ENCODE data around the gene RBMS1. TPM values are rescaled to one million over a fixed set of nuclear protein-coding genes. Genes with fewer than 3 reads are reported as not detected.

Gene RBMS1
- total RNA-seq, 1 donor, result 111 TPM

DNA sequence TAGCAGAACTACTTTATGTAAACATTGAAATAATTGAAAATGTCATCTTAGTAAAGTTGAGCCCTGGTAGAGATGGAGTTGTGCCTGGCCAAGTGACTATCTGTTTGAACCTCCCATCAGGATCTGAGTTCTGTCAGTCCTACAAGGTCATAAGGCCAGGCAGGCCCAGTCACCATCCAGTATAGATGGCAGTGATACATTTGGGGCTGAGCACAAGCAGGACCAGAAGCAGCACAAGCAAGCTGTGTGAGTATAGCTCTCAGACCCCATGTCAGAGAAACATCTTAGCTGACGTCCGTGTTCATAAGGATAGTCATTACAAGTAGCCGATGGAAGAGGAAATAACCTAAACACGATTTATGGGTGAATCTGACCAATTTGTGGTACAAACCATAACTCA, 44.5 kb upstream of the RBMS1 start:
- Histone ChIP-seq H3K4me1 (ENCODE audit: insufficient read depth, low read length) (peaks cover 15% of the 10 kb centered on the region), H3K79me2 (ENCODE audit: insufficient read depth, low read length) (no peaks in the 10 kb centered on the region), H3K27ac (ENCODE audit: low read depth, low read length) (no peak overlapping the region), H3K9me3 (ENCODE audit: low read depth, low read length) (no peaks in the 10 kb centered on the region), H3K4me3 (ENCODE audit: insufficient read depth, low read length) (no peak overlapping the region), H4K20me1 (ENCODE audit: insufficient read depth, low read length) (no peaks in the 10 kb centered on the region), H3K36me3 (ENCODE audit: insufficient read depth, low read length) (no peaks in the 10 kb centered on the region), H2AFZ (ENCODE audit: low read length) (peak overlapping the region; percentile 47), H3K4me2 (ENCODE audit: insufficient read depth, low read length) (no peak overlapping the region), H3K27me3 (ENCODE audit: insufficient read depth, low read length) (no peaks in the 10 kb centered on the region)
- peak; percentile 21 for DNase-seq (ENCODE audit: insufficient read length, low spot score, missing footprints)
- no peak for TF ChIP-seq CTCF (IDR thresholded peaks at IDR 0.05; ENCODE audit: extremely low read depth, low read depth, low read length)

DNA sequence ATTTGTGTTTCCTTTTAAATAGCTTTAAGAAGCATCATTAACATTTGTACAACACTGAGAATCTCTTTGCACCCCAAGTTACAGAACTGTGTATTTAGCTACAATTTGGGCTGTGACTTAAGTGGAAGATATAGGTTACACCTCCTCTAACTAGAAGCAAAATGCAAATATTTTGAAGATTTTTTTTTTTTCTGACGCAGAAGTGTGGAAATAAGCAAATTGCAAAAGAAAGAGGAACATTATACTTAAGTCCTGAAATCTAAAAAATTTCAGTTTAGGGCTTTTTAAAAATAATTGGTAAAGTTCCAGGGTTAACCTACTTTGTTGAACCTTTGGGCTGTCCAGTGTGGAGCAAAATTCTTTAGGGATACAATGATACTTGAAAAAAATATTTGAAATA, 41.4 kb upstream of the RBMS1 start:
- TF ChIP-seq CTCF (IDR thresholded peaks at IDR 0.05; ENCODE audit: extremely low read depth, low read depth, low read length), result no peak
- no peaks in the 10 kb centered on the region for H3K79me2 ChIP-seq (ENCODE audit: insufficient read depth, low read length)
- H3K4me2 ChIP-seq (ENCODE audit: insufficient read depth, low read length), result no peak overlapping the region
- no peak overlapping the region for H3K4me3 ChIP-seq (ENCODE audit: insufficient read depth, low read length)
- no peaks in the 10 kb centered on the region for H4K20me1 ChIP-seq (ENCODE audit: insufficient read depth, low read length)
- no peaks in the 10 kb centered on the region for H3K27me3 ChIP-seq (ENCODE audit: insufficient read depth, low read length)
- H2AFZ ChIP-seq (ENCODE audit: low read length), result peak overlapping the region; percentile 27
- H3K4me1 ChIP-seq (ENCODE audit: insufficient read depth, low read length), result peaks cover 20% of the 10 kb centered on the region
- H3K36me3 ChIP-seq (ENCODE audit: insufficient read depth, low read length), result no peaks in the 10 kb centered on the region
- H3K27ac ChIP-seq (ENCODE audit: low read depth, low read length), result no peak overlapping the region
- peak; percentile 8 for DNase-seq (ENCODE audit: insufficient read length, low spot score, missing footprints)
- H3K9me3 ChIP-seq (ENCODE audit: low read depth, low read length), result no peaks in the 10 kb centered on the region

GRCh38 chr2:160534249-160534648, 40.6 kb upstream of the RBMS1 start:
- Histone ChIP-seq H3K27ac (ENCODE audit: low read depth, low read length) (peak overlapping the region; percentile 9), H2AFZ (ENCODE audit: low read length) (peak overlapping the region; percentile 27), H3K27me3 (ENCODE audit: insufficient read depth, low read length) (no peaks in the 10 kb centered on the region), H3K9me3 (ENCODE audit: low read depth, low read length) (no peaks in the 10 kb centered on the region), H3K4me1 (ENCODE audit: insufficient read depth, low read length) (peaks cover 20% of the 10 kb centered on the region), H3K4me3 (ENCODE audit: insufficient read depth, low read length) (no peak overlapping the region), H4K20me1 (ENCODE audit: insufficient read depth, low read length) (no peaks in the 10 kb centered on the region), H3K79me2 (ENCODE audit: insufficient read depth, low read length) (no peaks in the 10 kb centered on the region), H3K36me3 (ENCODE audit: insufficient read depth, low read length) (no peaks in the 10 kb centered on the region), H3K4me2 (ENCODE audit: insufficient read depth, low read length) (no peak overlapping the region)
- no peak for TF ChIP-seq CTCF (IDR thresholded peaks at IDR 0.05; ENCODE audit: extremely low read depth, low read depth, low read length)
- no peak for DNase-seq (ENCODE audit: insufficient read length, low spot score, missing footprints)

- TF ChIP-seq CTCF (IDR thresholded peaks at IDR 0.05; ENCODE audit: extremely low read depth, low read depth, low read length), result no peak
- no peaks in the 10 kb centered on the region for H3K27me3 ChIP-seq (ENCODE audit: insufficient read depth, low read length)
- H3K4me2 ChIP-seq (ENCODE audit: insufficient read depth, low read length), result peak overlapping the region; percentile 44
- no peaks in the 10 kb centered on the region for H4K20me1 ChIP-seq (ENCODE audit: insufficient read depth, low read length)
- no peak for DNase-seq (ENCODE audit: insufficient read length, low spot score, missing footprints)
- no peaks in the 10 kb centered on the region for H3K79me2 ChIP-seq (ENCODE audit: insufficient read depth, low read length)
- no peaks in the 10 kb centered on the region for H3K9me3 ChIP-seq (ENCODE audit: low read depth, low read length)
- H3K4me3 ChIP-seq (ENCODE audit: insufficient read depth, low read length), result no peak overlapping the region
- H3K4me1 ChIP-seq (ENCODE audit: insufficient read depth, low read length), result peaks cover 20% of the 10 kb centered on the region
- H3K36me3 ChIP-seq (ENCODE audit: insufficient read depth, low read length), result no peaks in the 10 kb centered on the region
- H3K27ac ChIP-seq (ENCODE audit: low read depth, low read length), result peak overlapping the region; percentile 16
- H2AFZ ChIP-seq (ENCODE audit: low read length), result peak overlapping the region; percentile 59
Observed at GRCh38 chr2:160533482-160533881, 39.9 kb upstream of the RBMS1 start.
